ENCODE measurements around the gene CHMP3. TPM values are rescaled to one million over a fixed set of nuclear protein-coding genes. Genes with fewer than 3 reads are reported as not detected.

Gene CHMP3
- total and polyA plus RNA-seq, 2 of the 13 experiments (the other 11 are each of a cell fraction or from before 2014, with no cell fraction given) = 64.1 to 114 TPM

DNA sequence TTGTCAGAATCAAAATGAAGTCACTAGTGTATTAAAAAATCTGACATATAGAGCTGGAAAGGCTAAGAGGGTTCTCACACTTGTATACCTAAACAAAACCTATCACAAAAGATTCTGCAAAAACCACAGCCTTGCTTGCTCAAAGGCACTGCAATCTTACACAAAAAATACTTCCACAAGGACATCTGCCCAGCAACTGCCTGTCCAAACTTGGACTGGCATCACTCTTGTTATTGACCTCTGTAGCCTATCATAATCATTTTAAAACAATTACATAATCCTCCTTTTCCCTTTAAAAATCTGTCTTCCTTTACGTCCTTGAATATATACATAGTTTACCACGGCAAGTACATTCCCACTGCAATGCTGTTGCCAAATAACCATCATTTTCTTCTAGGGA, 19.9 kb downstream of the CHMP3 start:
- Histone ChIP-seq H2AFZ (ENCODE audit: low read length) (no peak overlapping the region), H3K27ac (ENCODE audit: extremely low read length, insufficient read depth, low read length) (peak overlapping the region; percentile 3), H4K20me1 (ENCODE audit: insufficient read depth, low read length) (no peaks in the 10 kb centered on the region), H3K4me2 (ENCODE audit: low read depth, low read length) (no peak overlapping the region), H3K36me3 (replicated peaks in 1 of 2; ENCODE audit: control insufficient read depth in 1 of 2, insufficient read depth in 2 of 2, low read length in 2 of 2) (peaks cover 0 to 1% of the 10 kb centered on the region in 2 experiments; a peak in 1 of 5 replicates), H3K9me3 (ENCODE audit: low read length) (no peaks in the 10 kb centered on the region; the same call in 1 of the 2 replicates), H3K4me1 (ENCODE audit: insufficient read depth, low read length) (peaks cover 38% of the 10 kb centered on the region), H3K4me3 (replicated peaks in 1 of 3; ENCODE audit: insufficient read depth in 1 of 3, low read depth in 2 of 3, low read length in 3 of 3) (no peak overlapping the region), H3K79me2 (ENCODE audit: insufficient read depth, low read length) (no peaks in the 10 kb centered on the region), H3K27me3 (ENCODE audit: control insufficient read depth in 1 of 2, insufficient read depth in 2 of 2, low read length in 2 of 2) (no peaks in the 10 kb centered on the region), H3K9ac (ENCODE audit: insufficient read depth, low read depth, low read length) (no peak overlapping the region)
- intact Hi-C loops (cut with micrococcal nuclease; ENCODE audit: unreplicated experiment) = no loop called here
- FAIRE-seq = no peak
- ChIA-PET POLR2A (no interaction called here), CTCF (ENCODE audit: low intra/inter-chr PET ratio, low total read pairs) (no interaction called here)
- DNase-seq (ENCODE audit: low spot score) = no peak
- in situ Hi-C loops (cut with HindIII; ENCODE audit: extremely low pct_ligation_motif_present, low pct_unique_long_range_greater_than_20kb) = no loop called here
- no TSS peak for BruUV-seq (replicated peaks)
- 74% methylated on average over 2 of the region's 2 CpGs for WGBS (ENCODE audit: low lambda C conversion rate)
- no peak for TF ChIP-seq ZNF841 (CRISPR knock-in tag; IDR thresholded peaks at IDR 0.05; ENCODE audit: borderline replicate concordance)
- peak; percentile 88 for TF ChIP-seq RFX5 (IDR thresholded peaks at IDR 0.05; ENCODE audit: low read depth, low read length)
- TF ChIP-seq SIN3A (IDR thresholded peaks at IDR 0.05; ENCODE audit: borderline replicate concordance, low read depth, low read length) = no peak
- TF ChIP-seq RFXAP (CRISPR knock-in tag; IDR thresholded peaks at IDR 0.05; ENCODE audit: borderline replicate concordance) = peak; percentile 75; the same call in 1 of the 2 replicates
- TF ChIP-seq ATF7-NPFF (CRISPR knock-in tag; IDR thresholded peaks at IDR 0.05; ENCODE audit: low read depth) = no peak
- TF ChIP-seq NFE2L1 (CRISPR knock-in tag; IDR thresholded peaks at IDR 0.05; ENCODE audit: borderline replicate concordance) = no peak
- no peak for TF ChIP-seq SOX13 (IDR thresholded peaks at IDR 0.05)
- TF ChIP-seq SOX13 (CRISPR knock-in tag; conservative IDR thresholded peaks at IDR 0.05 in 1 of 2, IDR thresholded peaks at IDR 0.05 in 1 of 2) = peak in 1 of 2 experiments; percentile 11; a peak in 1 of 4 replicates
- 0 out of 2 replicates have a peak, but pooled peaks have one; percentile 8 for TF ChIP-seq MBD4 (IDR thresholded peaks at IDR 0.05; ENCODE audit: borderline replicate concordance, low read length)
- no peak for TF ChIP-seq FOXK2 (IDR thresholded peaks at IDR 0.05)
- ATAC-seq = peak; percentile 33; the same call in 2 of the 3 replicates

DNA sequence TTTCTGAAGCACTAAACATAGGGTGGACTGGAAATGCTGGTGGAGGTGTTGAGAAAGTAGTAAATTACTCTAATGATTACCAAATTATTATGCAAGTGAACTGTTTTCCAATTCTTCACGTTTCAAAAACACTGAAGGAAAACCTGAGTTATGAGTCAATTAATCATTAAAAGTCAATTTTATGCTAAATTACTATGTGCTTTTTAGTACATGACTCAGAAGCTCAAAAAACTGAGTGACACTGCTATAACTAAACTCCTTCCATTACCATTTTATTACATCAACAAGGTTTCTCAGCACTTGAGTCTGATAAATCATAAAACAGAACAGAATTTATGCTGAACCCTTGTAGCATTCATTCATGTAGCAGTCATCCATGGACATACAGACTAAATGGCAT, 20.4 kb downstream of the CHMP3 start:
- 84% methylated on average over 1 of the region's 1 CpG for WGBS (ENCODE audit: low lambda C conversion rate)
- no peak overlapping the region for H2AFZ ChIP-seq (ENCODE audit: low read length)
- no peak overlapping the region for H3K4me2 ChIP-seq (ENCODE audit: low read depth, low read length)
- H3K4me3 ChIP-seq (replicated peaks in 1 of 3; ENCODE audit: insufficient read depth in 1 of 3, low read depth in 2 of 3, low read length in 3 of 3) = no peak overlapping the region
- no peak overlapping the region for H3K9ac ChIP-seq (ENCODE audit: insufficient read depth, low read depth, low read length)
- intact Hi-C loops (cut with micrococcal nuclease; ENCODE audit: unreplicated experiment) (no loop called here), in situ Hi-C loops (cut with HindIII; ENCODE audit: extremely low pct_ligation_motif_present, low pct_unique_long_range_greater_than_20kb) (no loop called here)
- ChIA-PET POLR2A (no interaction called here), CTCF (ENCODE audit: low intra/inter-chr PET ratio, low total read pairs) (no interaction called here)
- no peaks in the 10 kb centered on the region for H3K79me2 ChIP-seq (ENCODE audit: insufficient read depth, low read length)
- H3K36me3 ChIP-seq (replicated peaks in 1 of 2; ENCODE audit: control insufficient read depth in 1 of 2, insufficient read depth in 2 of 2, low read length in 2 of 2) = peaks cover 0 to 1% of the 10 kb centered on the region in 2 experiments; a peak in 1 of 5 replicates
- no peak for FAIRE-seq
- peaks cover 32% of the 10 kb centered on the region for H3K4me1 ChIP-seq (ENCODE audit: insufficient read depth, low read length)
- no peaks in the 10 kb centered on the region for H3K27me3 ChIP-seq (ENCODE audit: control insufficient read depth in 1 of 2, insufficient read depth in 2 of 2, low read length in 2 of 2)
- H3K27ac ChIP-seq (ENCODE audit: extremely low read length, insufficient read depth, low read length) = no peak overlapping the region
- no peak for DNase-seq (ENCODE audit: low spot score)
- no TSS peak for BruUV-seq (replicated peaks)
- no peak for ATAC-seq
- no peaks in the 10 kb centered on the region; the same call in 1 of the 2 replicates for H3K9me3 ChIP-seq (ENCODE audit: low read length)
- no peaks in the 10 kb centered on the region for H4K20me1 ChIP-seq (ENCODE audit: insufficient read depth, low read length)
- TF ChIP-seq ZNF567 (CRISPR knock-in tag; IDR thresholded peaks at IDR 0.05; ENCODE audit: borderline replicate concordance) = no peak
- TF ChIP-seq, protein P1, sequence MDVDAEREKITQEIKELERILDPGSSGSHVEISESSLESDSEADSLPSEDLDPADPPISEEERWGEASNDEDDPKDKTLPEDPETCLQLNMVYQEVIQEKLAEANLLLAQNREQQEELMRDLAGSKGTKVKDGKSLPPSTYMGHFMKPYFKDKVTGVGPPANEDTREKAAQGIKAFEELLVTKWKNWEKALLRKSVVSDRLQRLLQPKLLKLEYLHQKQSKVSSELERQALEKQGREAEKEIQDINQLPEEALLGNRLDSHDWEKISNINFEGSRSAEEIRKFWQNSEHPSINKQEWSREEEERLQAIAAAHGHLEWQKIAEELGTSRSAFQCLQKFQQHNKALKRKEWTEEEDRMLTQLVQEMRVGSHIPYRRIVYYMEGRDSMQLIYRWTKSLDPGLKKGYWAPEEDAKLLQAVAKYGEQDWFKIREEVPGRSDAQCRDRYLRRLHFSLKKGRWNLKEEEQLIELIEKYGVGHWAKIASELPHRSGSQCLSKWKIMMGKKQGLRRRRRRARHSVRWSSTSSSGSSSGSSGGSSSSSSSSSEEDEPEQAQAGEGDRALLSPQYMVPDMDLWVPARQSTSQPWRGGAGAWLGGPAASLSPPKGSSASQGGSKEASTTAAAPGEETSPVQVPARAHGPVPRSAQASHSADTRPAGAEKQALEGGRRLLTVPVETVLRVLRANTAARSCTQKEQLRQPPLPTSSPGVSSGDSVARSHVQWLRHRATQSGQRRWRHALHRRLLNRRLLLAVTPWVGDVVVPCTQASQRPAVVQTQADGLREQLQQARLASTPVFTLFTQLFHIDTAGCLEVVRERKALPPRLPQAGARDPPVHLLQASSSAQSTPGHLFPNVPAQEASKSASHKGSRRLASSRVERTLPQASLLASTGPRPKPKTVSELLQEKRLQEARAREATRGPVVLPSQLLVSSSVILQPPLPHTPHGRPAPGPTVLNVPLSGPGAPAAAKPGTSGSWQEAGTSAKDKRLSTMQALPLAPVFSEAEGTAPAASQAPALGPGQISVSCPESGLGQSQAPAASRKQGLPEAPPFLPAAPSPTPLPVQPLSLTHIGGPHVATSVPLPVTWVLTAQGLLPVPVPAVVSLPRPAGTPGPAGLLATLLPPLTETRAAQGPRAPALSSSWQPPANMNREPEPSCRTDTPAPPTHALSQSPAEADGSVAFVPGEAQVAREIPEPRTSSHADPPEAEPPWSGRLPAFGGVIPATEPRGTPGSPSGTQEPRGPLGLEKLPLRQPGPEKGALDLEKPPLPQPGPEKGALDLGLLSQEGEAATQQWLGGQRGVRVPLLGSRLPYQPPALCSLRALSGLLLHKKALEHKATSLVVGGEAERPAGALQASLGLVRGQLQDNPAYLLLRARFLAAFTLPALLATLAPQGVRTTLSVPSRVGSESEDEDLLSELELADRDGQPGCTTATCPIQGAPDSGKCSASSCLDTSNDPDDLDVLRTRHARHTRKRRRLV (CRISPR knock-in tag; IDR thresholded peaks at IDR 0.05) = no peak
- TF ChIP-seq, protein P2, sequence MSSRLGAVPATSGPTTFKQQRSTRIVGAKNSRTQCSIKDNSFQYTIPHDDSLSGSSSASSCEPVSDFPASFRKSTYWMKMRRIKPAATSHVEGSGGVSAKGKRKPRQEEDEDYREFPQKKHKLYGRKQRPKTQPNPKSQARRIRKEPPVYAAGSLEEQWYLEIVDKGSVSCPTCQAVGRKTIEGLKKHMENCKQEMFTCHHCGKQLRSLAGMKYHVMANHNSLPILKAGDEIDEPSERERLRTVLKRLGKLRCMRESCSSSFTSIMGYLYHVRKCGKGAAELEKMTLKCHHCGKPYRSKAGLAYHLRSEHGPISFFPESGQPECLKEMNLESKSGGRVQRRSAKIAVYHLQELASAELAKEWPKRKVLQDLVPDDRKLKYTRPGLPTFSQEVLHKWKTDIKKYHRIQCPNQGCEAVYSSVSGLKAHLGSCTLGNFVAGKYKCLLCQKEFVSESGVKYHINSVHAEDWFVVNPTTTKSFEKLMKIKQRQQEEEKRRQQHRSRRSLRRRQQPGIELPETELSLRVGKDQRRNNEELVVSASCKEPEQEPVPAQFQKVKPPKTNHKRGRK (CRISPR knock-in tag; IDR thresholded peaks at IDR 0.05) = no peak

Measured in HepG2 (cell line).